HepG2 (cell line): ENCODE measurements around the gene MSI2. TPM values are rescaled to one million over a fixed set of nuclear protein-coding genes. Genes with fewer than 3 reads are reported as not detected.
A peak's percentile ranks its signal among the peaks of the same experiment; 100 is the strongest.

ENCODE experiments used
- ATAC-seq: fragments of 200-7000 bp; cut with Tn5 transposase; 3 replicates; pipeline ENCODE4 v1.9.1; 2020; ENCODE audit warnings: mild to moderate bottlenecking, moderate library complexity
- BruUV-seq: library from RNA; stranded (reverse); fragments of 400-500 nt; replicated peaks from 2 replicates; lab custom pipeline; 2021; lab: Mats Ljungman, UMichigan
- CTCF ChIA-PET: fragments of 300-600 bp; formaldehyde crosslinking; extraction: SDS; loops from one replicate; lab custom pipeline; 2021; ENCODE audit warnings: low total read pairs, inconsistent platforms, low intra/inter-chr PET ratio; lab: Yijun Ruan, JAX
- POLR2A ChIA-PET: fragments of 350-600 bp; sonication (Branson Sonifier 250); formaldehyde crosslinking; loops from one replicate; lab custom pipeline; 2020; ENCODE audit warnings: antibody characterized with exemption, inconsistent platforms; lab: Yijun Ruan, JAX
- DNase-seq: peaks from one replicate; pipeline ENCODE4 v3.0.0-alpha.2; 2015; ENCODE audit warnings: low spot score
- FAIRE-seq: peaks from 3 replicates; lab custom pipeline; 2011; peaks lifted over from hg19 to GRCh38; lab: Jason Lieb, UNC
- H2AFZ ChIP-seq: one replicate; pipeline ENCODE4 v1.6.1; 2011; ENCODE audit warnings: low read length, inconsistent platforms
- H3K27ac ChIP-seq: fragments of 300-600 bp; 3 replicates; pipeline ENCODE4 v1.8.0; 2011; ENCODE audit warnings: mixed run types, mild to moderate bottlenecking, mixed read lengths, low read length, inconsistent platforms; ENCODE audit not compliant: insufficient read depth; ENCODE audit errors: extremely low read length
- H3K27me3 ChIP-seq, 2 experiments: fragments of 200-600 bp in 1 of 2; 2 replicates in 1 of 2; 3 replicates in 1 of 2; pipeline versions ENCODE4 v1.6.0 to v1.8.0; 2011; ENCODE audit warnings: low read length in 2 of 2, mild to moderate bottlenecking in 2 of 2, moderate library complexity in 2 of 2, inconsistent platforms in 1 of 2; ENCODE audit not compliant: insufficient read depth in 2 of 2, control insufficient read depth in 1 of 2
- H3K36me3 ChIP-seq, 2 experiments: fragments of 200-600 bp in 1 of 2; replicated peaks in 1 of 2; 2 replicates in 1 of 2; 3 replicates in 1 of 2; pipeline versions ENCODE4 v1.5.1 to v1.8.0; 2011; ENCODE audit warnings: low read length in 2 of 2, inconsistent platforms in 1 of 2; ENCODE audit not compliant: insufficient read depth in 2 of 2, control insufficient read depth in 1 of 2
- H3K4me1 ChIP-seq: 2 replicates; pipeline ENCODE4 v1.5.1; 2012; ENCODE audit warnings: low read length, inconsistent platforms; ENCODE audit not compliant: insufficient read depth
- H3K4me2 ChIP-seq: 2 replicates; pipeline ENCODE4 v1.6.0; 2011; ENCODE audit warnings: low read depth, low read length, inconsistent platforms
- H3K4me3 ChIP-seq, 3 experiments: fragments of 200-600 bp in 1 of 3; sonication (generic), shearing (Covaris generic) in 1 of 3; replicated peaks in 1 of 3; 2 replicates each; pipeline ENCODE4 v1.5.1; 2011 to 2016; ENCODE audit warnings: low read length in 3 of 3, inconsistent platforms in 2 of 3, low read depth in 2 of 3, mild to moderate bottlenecking in 2 of 3, control low read depth in 1 of 3, mixed read lengths in 1 of 3; ENCODE audit not compliant: insufficient read depth in 1 of 3
- H3K79me2 ChIP-seq: one replicate; pipeline ENCODE4 v1.6.1; 2011; ENCODE audit warnings: low read length, inconsistent platforms; ENCODE audit not compliant: insufficient read depth
- H3K9ac ChIP-seq: 2 replicates; pipeline ENCODE4 v1.6.0; 2011; ENCODE audit warnings: mild to moderate bottlenecking, low read depth, low read length, inconsistent platforms; ENCODE audit not compliant: insufficient read depth
- H3K9me3 ChIP-seq: 2 replicates; pipeline ENCODE4 v1.5.1; 2012; ENCODE audit warnings: mild to moderate bottlenecking, low read length
- H4K20me1 ChIP-seq: 2 replicates; pipeline ENCODE4 v1.6.0; 2011; ENCODE audit warnings: inconsistent platforms, mild to moderate bottlenecking, low read length, moderate library complexity; ENCODE audit not compliant: insufficient read depth
- ARID2 ChIP-seq: sonication (generic); formaldehyde crosslinking; IDR thresholded peaks from 2 replicates; pipeline ENCODE4 v1.8.1; 2022; ENCODE audit warnings: mild to moderate bottlenecking, missing genetic modification reagents, borderline replicate concordance
- GLI4 ChIP-seq: sonication (generic); formaldehyde crosslinking; IDR thresholded peaks from 2 replicates; pipeline ENCODE4 v1.5.1; 2020; ENCODE audit warnings: missing genetic modification reagents, mild to moderate bottlenecking, moderate library complexity, borderline replicate concordance
- HNRNPLL ChIP-seq: fragments of 200-400 bp; formaldehyde crosslinking; IDR thresholded peaks from 2 replicates; pipeline ENCODE4 v1.6.1; 2017; ENCODE audit warnings: mild to moderate bottlenecking, low read depth, low read length; ENCODE audit not compliant: poor library complexity, severe bottlenecking
- MIXL1 ChIP-seq: IDR thresholded peaks from 2 replicates; pipeline ENCODE4 v1.6.1; 2016
- THAP7 ChIP-seq: sonication (generic); formaldehyde crosslinking; IDR thresholded peaks from 2 replicates; pipeline ENCODE4 v1.8.1; 2023; ENCODE audit warnings: mild to moderate bottlenecking, missing genetic modification reagents
- ZBTB1 ChIP-seq: sonication (generic); formaldehyde crosslinking; IDR thresholded peaks from 2 replicates; pipeline ENCODE4 v1.4.0; 2020; ENCODE audit warnings: missing genetic modification reagents, borderline replicate concordance
- ZNF543 ChIP-seq: sonication (generic); formaldehyde crosslinking; IDR thresholded peaks from 2 replicates; pipeline ENCODE4 v1.4.0; 2020; ENCODE audit warnings: mild to moderate bottlenecking, missing genetic modification reagents
- WGBS: methylation state at CpG from one replicate; pipeline ENCODE4 v1.1.6; 2017; ENCODE audit warnings: low lambda C conversion rate; 5-methylcytosine and 5-hydroxymethylcytosine counted together
- in situ Hi-C: cut with HindIII; loops from 2 replicates; pipeline ENCODE4 v1.10.0; 2017; ENCODE audit warnings: low pct_unique_long_range_greater_than_20kb; ENCODE audit not compliant: extremely low pct_ligation_motif_present
- intact Hi-C: fragments of 100-400 bp; cut with micrococcal nuclease; formaldehyde crosslinking; loops from one replicate; pipeline ENCODE4 v1.10.0; 2022; ENCODE audit not compliant: unreplicated experiment
- polyA plus RNA-seq, 8 experiments: library from polyadenylated mRNA; depleted of rRNA in 3 of 8; stranded (reverse) in 7 of 8; unstranded in 1 of 8; fragments of >200 nt; fragmentation: Illumina TruSeq in 4 of 8; extraction: Trizol in 4 of 8; gene quantifications; 2 replicates each; pipeline versions ENCODE4 v1.2.1 to v1.2.3, GENCODE V29; 2011 to 2016; ENCODE audit warnings: low read depth in 4 of 8, missing spikeins in 1 of 8, mixed read lengths in 1 of 8; ENCODE audit not compliant: insufficient read depth in 1 of 8
- total RNA-seq, 5 experiments: library from RNA; depleted of rRNA; stranded (reverse); fragments of >200 nt; fragmentation: Illumina TruSeq; extraction: Trizol; gene quantifications; 2 replicates each; pipeline ENCODE4 v1.2.3, GENCODE V29; 2016; ENCODE audit warnings: low read depth in 1 of 5
- TF ChIP-seq, protein P1 (sequence below): sonication (generic); formaldehyde crosslinking; IDR thresholded peaks from 2 replicates; pipeline ENCODE4 v1.4.0; 2020; ENCODE audit warnings: mild to moderate bottlenecking, missing genetic modification reagents

The MSI2 gene
- total and polyA plus RNA-seq, 2 of the 13 experiments (the other 11 are each of a cell fraction or from before 2014, with no cell fraction given), result 77.5 to 78.4 TPM

DNA sequence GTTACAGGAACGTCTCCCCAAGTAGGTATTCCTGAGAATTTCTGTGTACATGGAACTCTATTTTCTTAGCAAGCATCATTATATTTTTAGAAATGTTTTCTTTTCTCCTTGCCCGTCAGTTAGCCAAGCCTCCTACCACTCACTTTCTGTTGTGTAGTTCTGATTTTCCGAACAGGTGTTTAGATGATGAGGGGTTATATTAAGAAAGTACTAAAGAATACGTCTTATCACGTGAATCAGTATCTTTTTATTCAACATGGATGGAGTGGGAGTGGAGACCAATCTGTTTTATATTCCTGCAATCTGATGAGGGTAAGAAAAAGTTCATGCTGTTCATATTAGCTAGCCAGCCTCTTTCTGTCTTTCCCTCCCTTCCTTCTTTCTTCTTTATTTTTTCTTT is 29.4 kb downstream of the MSI2 start:
- 86% methylated on average over 5 of the region's 5 CpGs for WGBS
- peaks cover 16% of the 10 kb centered on the region; the same call in 1 of the 2 replicates for H4K20me1 ChIP-seq
- ATAC-seq (no peak), FAIRE-seq (no peak), DNase-seq (no peak)
- intact Hi-C loops, result loop anchor here (10.0 kb wide), 1 partner anchor 119 kb away; no protein-coding TSS in a partner anchor
- ChIA-PET POLR2A (interaction anchor here (1.5 kb wide), 2 partner anchors 29 to 85 kb away, joined by 3 to 8 read pairs; partner anchors contain the start of gene MSI2), CTCF (no interaction called here)
- H2AFZ ChIP-seq, result no peak overlapping the region
- peak overlapping the region; percentile 54 for H3K27ac ChIP-seq
- no peak overlapping the region for H3K4me3 ChIP-seq
- H3K27me3 ChIP-seq, result no peaks in the 10 kb centered on the region
- H3K36me3 ChIP-seq, result peaks cover 19 to 51% of the 10 kb centered on the region in 2 experiments
- no peaks in the 10 kb centered on the region for H3K9me3 ChIP-seq
- H3K79me2 ChIP-seq, result peaks cover 78% of the 10 kb centered on the region
- TF ChIP-seq HNRNPLL (peak; percentile 7), MIXL1 (CRISPR knock-in tag) (no peak), ZNF543 (CRISPR knock-in tag) (no peak), THAP7 (CRISPR knock-in tag) (no peak), ZBTB1 (CRISPR knock-in tag) (no peak), ARID2 (CRISPR knock-in tag) (no peak), GLI4 (CRISPR knock-in tag) (no peak)
- TF ChIP-seq, protein P1, sequence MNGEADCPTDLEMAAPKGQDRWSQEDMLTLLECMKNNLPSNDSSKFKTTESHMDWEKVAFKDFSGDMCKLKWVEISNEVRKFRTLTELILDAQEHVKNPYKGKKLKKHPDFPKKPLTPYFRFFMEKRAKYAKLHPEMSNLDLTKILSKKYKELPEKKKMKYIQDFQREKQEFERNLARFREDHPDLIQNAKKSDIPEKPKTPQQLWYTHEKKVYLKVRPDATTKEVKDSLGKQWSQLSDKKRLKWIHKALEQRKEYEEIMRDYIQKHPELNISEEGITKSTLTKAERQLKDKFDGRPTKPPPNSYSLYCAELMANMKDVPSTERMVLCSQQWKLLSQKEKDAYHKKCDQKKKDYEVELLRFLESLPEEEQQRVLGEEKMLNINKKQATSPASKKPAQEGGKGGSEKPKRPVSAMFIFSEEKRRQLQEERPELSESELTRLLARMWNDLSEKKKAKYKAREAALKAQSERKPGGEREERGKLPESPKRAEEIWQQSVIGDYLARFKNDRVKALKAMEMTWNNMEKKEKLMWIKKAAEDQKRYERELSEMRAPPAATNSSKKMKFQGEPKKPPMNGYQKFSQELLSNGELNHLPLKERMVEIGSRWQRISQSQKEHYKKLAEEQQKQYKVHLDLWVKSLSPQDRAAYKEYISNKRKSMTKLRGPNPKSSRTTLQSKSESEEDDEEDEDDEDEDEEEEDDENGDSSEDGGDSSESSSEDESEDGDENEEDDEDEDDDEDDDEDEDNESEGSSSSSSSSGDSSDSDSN (CRISPR knock-in tag), result no peak
- no peak overlapping the region for H3K9ac ChIP-seq
- in situ Hi-C loops, result no loop called here
- H3K4me2 ChIP-seq, result peak overlapping the region; percentile 46
- no TSS peak for BruUV-seq
- peaks cover 58% of the 10 kb centered on the region for H3K4me1 ChIP-seq
